Measurements from ENCODE around the gene CYB5A.

- TF ChIP-seq SMAD4 (CRISPR knock-in tag; conservative IDR thresholded peaks at IDR 0.05) = no peak
- no peak for TF ChIP-seq POLR2AphosphoS2 (IDR thresholded peaks at IDR 0.05; ENCODE audit: low read length)
- no peak for TF ChIP-seq CTCF (IDR thresholded peaks at IDR 0.05 in 2 of 3, conservative IDR thresholded peaks at IDR 0.05 in 1 of 3; ENCODE audit: insufficient read depth in 2 of 3, low read depth in 1 of 3, low read length in 3 of 3)
- TF ChIP-seq KLF10 (CRISPR knock-in tag; IDR thresholded peaks at IDR 0.05) = no peak
- TF ChIP-seq RBM39 (optimal IDR thresholded peaks at IDR 0.05; ENCODE audit: low read depth, low read length) = no peak
- no peak for TF ChIP-seq CBFB (CRISPR knock-in tag; IDR thresholded peaks at IDR 0.05)
- TF ChIP-seq BHLHE40 (IDR thresholded peaks at IDR 0.05; ENCODE audit: low read length) = no peak
- TF ChIP-seq FOS (IDR thresholded peaks at IDR 0.05; ENCODE audit: extremely low read depth, insufficient read length) = no peak
- no peak for TF ChIP-seq KDM1A (IDR thresholded peaks at IDR 0.05)
- no peak for TF ChIP-seq ZBTB49 (CRISPR knock-in tag; IDR thresholded peaks at IDR 0.05; ENCODE audit: borderline replicate concordance)
These were observed 8.0 kb upstream of the CYB5A start for GRCh38 chr18:74299746-74300145.
